HG03469 (cell line): ENCODE data around the gene LMNTD2.
"Not testable (repeated sequence)": the region's sequence is repeated elsewhere in the genome, so short reads cannot be mapped to it uniquely, and the experiment has no call there.

Experiments
- ATAC-seq: cut with Tn5 transposase; IDR thresholded peaks from one replicate; pipeline ENCODE4 v1.9.1; 2021; ENCODE audit warnings: mild to moderate bottlenecking, moderate library complexity, moderate number of reproducible peaks; ENCODE audit not compliant: unreplicated experiment

The LMNTD2 gene

GRCh38 chr11:516918-517685 lies 43.4 kb downstream of the LMNTD2 start:
- not testable (repeated sequence) for ATAC-seq

- ATAC-seq, result no peak
Observed at GRCh38 chr11:516400-516799, 44.1 kb downstream of the LMNTD2 start.

DNA sequence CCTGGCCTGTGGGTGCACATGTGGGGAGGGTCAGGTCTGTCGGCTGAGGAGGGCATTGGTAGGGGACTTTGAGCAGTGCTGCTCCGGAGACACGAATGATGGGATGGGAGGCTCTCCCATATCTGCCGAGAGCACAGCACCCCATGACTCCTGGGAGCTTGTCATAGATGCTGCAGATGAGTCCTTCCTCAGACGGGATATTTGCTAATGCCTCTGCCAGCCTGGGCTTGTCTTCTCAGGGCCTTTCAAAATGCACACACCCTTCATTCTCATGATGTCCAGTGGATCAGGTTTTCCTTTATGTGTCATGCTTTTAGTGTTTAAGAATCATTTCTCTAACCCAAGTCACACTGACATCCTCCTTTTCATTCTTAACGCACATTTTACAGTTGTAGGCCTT lies 45.4 kb downstream of the LMNTD2 start:
- ATAC-seq, result no peak

- no peak for ATAC-seq
Observed at GRCh38 chr11:514606-515005, 45.9 kb downstream of the LMNTD2 start.

GRCh38 chr11:512761-513595 lies 47.6 kb downstream of the LMNTD2 start:
- no peak for ATAC-seq

- ATAC-seq, result no peak
Observed at GRCh38 chr11:508956-509355, 51.6 kb downstream of the LMNTD2 start.

GRCh38 chr11:507727-508515 lies 52.6 kb downstream of the LMNTD2 start:
- no peak for ATAC-seq

DNA sequence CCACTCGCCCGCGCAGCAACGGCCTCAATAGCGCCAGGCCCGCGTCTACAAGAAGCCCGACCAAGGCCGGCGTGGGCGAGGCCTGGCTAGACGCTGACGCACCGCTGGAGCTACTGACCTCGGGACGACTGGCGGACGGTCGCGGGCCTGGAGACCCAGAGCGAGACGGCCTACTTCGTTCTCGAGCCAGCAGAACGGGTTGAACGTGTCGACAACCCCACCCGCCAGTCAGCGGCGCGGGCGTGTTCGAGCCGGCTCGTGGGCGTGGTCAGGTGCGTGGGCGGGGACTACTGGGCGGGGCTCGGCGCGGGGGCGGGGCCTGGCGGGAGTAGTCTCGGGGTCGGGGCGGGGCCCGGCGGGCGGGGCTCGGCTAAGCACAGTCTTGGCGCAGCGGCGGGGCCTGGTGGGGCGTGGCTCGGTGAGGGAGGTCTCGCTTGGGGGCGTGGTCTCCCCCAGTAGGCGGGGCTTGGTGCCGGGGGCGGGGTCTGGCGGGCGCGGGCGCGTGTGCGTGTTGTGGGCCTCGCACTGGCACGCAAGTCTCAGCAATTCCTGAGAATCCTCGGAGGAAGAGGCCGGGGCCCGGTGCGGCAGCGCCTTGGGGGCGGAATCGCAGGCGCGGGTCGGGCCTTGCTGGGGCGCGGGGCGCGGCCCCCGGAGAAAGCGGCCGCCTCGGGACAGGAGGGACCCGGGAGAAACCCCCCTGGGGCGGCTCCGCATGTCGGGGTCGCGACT lies 53.4 kb downstream of the LMNTD2 start, which contains the start of gene RNH1:
Gene RNH1 (minus strand): TSS at position 248 of the 732 bp plus-strand sequence. CDS start 5,080 bp downstream, outside the sequence.
- peak; percentile 24 for ATAC-seq

- ATAC-seq, result peak; percentile 61
Observed at GRCh38 chr11:506238-506994, 54.1 kb downstream of the LMNTD2 start.

DNA sequence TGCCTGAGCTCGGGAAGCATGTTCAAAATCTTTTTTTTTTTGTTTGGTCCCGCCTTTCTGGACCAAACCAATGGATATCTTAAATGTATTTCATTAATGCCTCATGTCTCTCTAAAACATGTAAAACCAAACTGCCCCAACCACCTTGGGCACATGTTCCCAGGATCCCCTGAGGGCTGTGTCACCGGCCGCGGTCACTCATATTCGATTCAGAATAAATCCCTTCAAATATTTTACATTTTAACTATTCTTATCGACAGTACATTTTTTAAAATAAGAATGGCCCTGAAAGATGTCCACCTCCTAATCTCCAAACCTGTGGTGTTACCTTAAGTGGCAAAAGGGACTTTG lies 55.6 kb downstream of the LMNTD2 start:
- no peak for ATAC-seq
